ENCODE results near the gene CDC42BPB.
"Not testable (repeated sequence)": the region's sequence is repeated elsewhere in the genome, so short reads cannot be mapped to it uniquely, and the experiment has no call there.

The CDC42BPB gene

GRCh38 chr14:103071544-103072251 is 14.3 kb upstream of the CDC42BPB start:
- peak; percentile 56 for DNase-seq

- DNase-seq, result no peak
Measured at GRCh38 chr14:103070971-103071542, 13.7 kb upstream of the CDC42BPB start.

GRCh38 chr14:103070263-103070885 is 13.0 kb upstream of the CDC42BPB start:
- no peak for DNase-seq

GRCh38 chr14:103068351-103069073 is 11.2 kb upstream of the CDC42BPB start:
- no peak for DNase-seq

GRCh38 chr14:103067231-103067954 is 10.0 kb upstream of the CDC42BPB start:
- DNase-seq, result no peak

GRCh38 chr14:103066399-103066798 is 9.1 kb upstream of the CDC42BPB start:
- DNase-seq, result no peak

- DNase-seq, result no peak
Measured at GRCh38 chr14:103065861-103066260, 8.5 kb upstream of the CDC42BPB start.

- no peak for DNase-seq
Measured at GRCh38 chr14:103064978-103065377, 7.6 kb upstream of the CDC42BPB start.

GRCh38 chr14:103064436-103064835 is 7.1 kb upstream of the CDC42BPB start:
- DNase-seq, result no peak

- no peak for DNase-seq
Measured at GRCh38 chr14:103061482-103061976, 4.2 kb upstream of the CDC42BPB start.

GRCh38 chr14:103059556-103059955 is 2.2 kb upstream of the CDC42BPB start:
- no peak for DNase-seq

- no peak for DNase-seq
Measured at GRCh38 chr14:103058164-103059055, 1.1 kb upstream of the CDC42BPB start.

GRCh38 chr14:103057028-103057371 is 349 bp downstream of the CDC42BPB start:
- DNase-seq, result no peak

- DNase-seq, result no peak
Measured at GRCh38 chr14:103056322-103057027, 874 bp downstream of the CDC42BPB start.

GRCh38 chr14:103055695-103056094 is 1.7 kb downstream of the CDC42BPB start:
- no peak for DNase-seq

- no peak for DNase-seq
Measured at GRCh38 chr14:103052407-103052806, 4.9 kb downstream of the CDC42BPB start.

- DNase-seq, result no peak
Measured at GRCh38 chr14:103050935-103051334, 6.4 kb downstream of the CDC42BPB start.

- not testable (repeated sequence) for DNase-seq
Measured at GRCh38 chr14:103047453-103047852, 9.9 kb downstream of the CDC42BPB start.

- DNase-seq, result no peak
Measured at GRCh38 chr14:103045371-103045869, 11.9 kb downstream of the CDC42BPB start.

- no peak for DNase-seq
Measured at GRCh38 chr14:103043257-103044015, 13.9 kb downstream of the CDC42BPB start.

Measured in activated effector memory CD4-positive, alpha-beta T cell treated with anti-CD3 and anti-CD28 coated beads, Interleukin-2, amount 50 U/mL, for 16 hours (primary cell).